Motor neuron (in vitro differentiated cells): ENCODE data around the gene NBPF4. TPM values are rescaled to one million over a fixed set of nuclear protein-coding genes. Genes with fewer than 3 reads are reported as not detected.

Source experiments
- total RNA-seq, 8 experiments: library from RNA; unstranded; fragments of 300-600 nt; gene quantifications; 2 replicates each; pipeline versions ENCODE4 v1.2.3 to v1.2.4, GENCODE V29; 2022

Gene NBPF4
- total RNA-seq, 8 experiments from 2014 or later = 0.05 to 0.79 (median 0.19) TPM; not detected in 3

Other genes starting within 250 kb of the NBPF4 start
- 10 to 100 TPM in 6 of 8 experiments, 1 to 10 TPM in 2; 1.2 to 42.1 (median 23.5) TPM for gene SLC25A24, start 43.7 kb downstream of the NBPF4 start, total RNA-seq
- gene NBPF6, start 206.3 kb upstream of the NBPF4 start, total RNA-seq = under 1 TPM in 1 of 8 experiments, not detected in 7; 0.83 TPM